HCT116 (cell line): ENCODE results near the gene CD19. TPM values are rescaled to one million over a fixed set of nuclear protein-coding genes. Genes with fewer than 3 reads are reported as not detected.

Source experiments
- ATAC-seq: fragments of 200-7000 bp; cut with Tn5 transposase; 2 replicates; pipeline ENCODE4 v1.9.1; 2020; ENCODE audit warnings: mild to moderate bottlenecking, moderate library complexity
- BruUV-seq: library from RNA; stranded (reverse); fragments of 400-500 nt; replicated peaks from 2 replicates; lab custom pipeline; 2021; lab: Mats Ljungman, UMichigan
- CTCF ChIA-PET: fragments of 300-600 bp; sonication (Branson Sonifier 250); formaldehyde crosslinking; loops from one replicate; lab custom pipeline; 2021; ENCODE audit warnings: antibody characterized with exemption; lab: Charles Lee
- POLR2A ChIA-PET: fragments of 300-600, 350-600 bp; sonication (Branson Sonifier 250); formaldehyde crosslinking; loops from one replicate; lab custom pipeline; 2021; ENCODE audit warnings: antibody characterized with exemption; lab: Charles Lee
- RAD21 ChIA-PET, 2 experiments: fragments of 300-600 bp; sonication (Branson Sonifier 250); formaldehyde crosslinking; loops; one replicate each; lab custom pipeline; 2023; ENCODE audit warnings: low total read pairs in 2 of 2; ENCODE audit not compliant: uncharacterized antibody in 2 of 2, unreplicated experiment in 2 of 2, low non-redundant PET in 1 of 2; lab: Charles Lee
- DNase-seq: peaks from one replicate; pipeline ENCODE4 v3.0.0-alpha.2; 2010; ENCODE audit warnings: low read depth, low spot score
- H2AFZ ChIP-seq: fragments of 200-600 bp; shearing (Covaris generic), sonication (generic); 2 replicates; pipeline ENCODE4 v1.6.1; 2017; ENCODE audit warnings: low read depth, mixed run types, mixed read lengths, antibody characterized with exemption, low read length; ENCODE audit not compliant: poor library complexity, severe bottlenecking
- H3K27ac ChIP-seq: 2 replicates; pipeline ENCODE4 v1.5.1; 2012; ENCODE audit warnings: low read depth, low read length
- H3K27me3 ChIP-seq: fragments of 200-600 bp; sonication (generic); 2 replicates; pipeline ENCODE4 v1.6.1; 2016; ENCODE audit warnings: mixed run types, low read length, mixed read lengths; ENCODE audit not compliant: insufficient read depth
- H3K36me3 ChIP-seq, 2 experiments: fragments of 200-500 bp in 1 of 2; fragments of 200-600 bp in 1 of 2; sonication (Bioruptor generic) in 1 of 2; sonication (generic) in 1 of 2; 2 replicates each; pipeline versions ENCODE4 v1.5.1 to v1.6.1; 2014 to 2016; ENCODE audit warnings: low read length in 2 of 2, inconsistent platforms in 1 of 2, mixed read lengths in 1 of 2, mixed run types in 1 of 2; ENCODE audit not compliant: insufficient read depth in 2 of 2, control insufficient read depth in 1 of 2
- H3K4me1 ChIP-seq, 2 experiments: fragments of 200-600 bp in 1 of 2; sonication (generic) in 1 of 2; 2 replicates each; pipeline versions ENCODE4 v1.5.1 to v1.6.1; 2012 to 2017; ENCODE audit warnings: low read length in 2 of 2, inconsistent platforms in 1 of 2, mild to moderate bottlenecking in 1 of 2, mixed read lengths in 1 of 2, mixed run types in 1 of 2, moderate library complexity in 1 of 2; ENCODE audit not compliant: insufficient read depth in 2 of 2, control insufficient read depth in 1 of 2
- H3K4me2 ChIP-seq: fragments of 200-600 bp; sonication (generic); 2 replicates; pipeline ENCODE4 v1.6.1; 2017; ENCODE audit warnings: mixed run types, low read length, mixed read lengths
- H3K4me3 ChIP-seq, 2 experiments: fragments of 200-600 bp in 1 of 2; sonication (generic) in 1 of 2; replicated peaks in 1 of 2; 2 replicates each; pipeline ENCODE4 v1.5.1; 2011 to 2016; ENCODE audit warnings: low read length in 2 of 2, control low read depth in 1 of 2, low read depth in 1 of 2, mild to moderate bottlenecking in 1 of 2, mixed read lengths in 1 of 2, mixed run types in 1 of 2
- H3K79me2 ChIP-seq: fragments of 200-600 bp; sonication (generic); 2 replicates; pipeline ENCODE4 v1.6.1; 2017; ENCODE audit warnings: mild to moderate bottlenecking, mixed run types, low read length, moderate library complexity, mixed read lengths; ENCODE audit not compliant: insufficient read depth
- H3K9ac ChIP-seq: fragments of 200-600 bp; sonication (generic); 2 replicates; pipeline ENCODE4 v1.6.1; 2016; ENCODE audit warnings: low read length, mixed read lengths
- H3K9me2 ChIP-seq: fragments of 200-600 bp; sonication (generic), shearing (Covaris generic); 2 replicates; pipeline ENCODE4 v1.6.1; 2017; ENCODE audit warnings: mixed run types, mild to moderate bottlenecking, moderate library complexity; ENCODE audit not compliant: insufficient read depth
- H3K9me3 ChIP-seq, 2 experiments: fragments of 200-500 bp in 1 of 2; fragments of 200-600 bp in 1 of 2; sonication (Bioruptor generic) in 1 of 2; sonication (generic) in 1 of 2; 2 replicates each; pipeline ENCODE4 v1.6.1; 2014 to 2017; ENCODE audit warnings: low read length in 2 of 2, mixed read lengths in 2 of 2, inconsistent platforms in 1 of 2, low read depth in 1 of 2, mild to moderate bottlenecking in 1 of 2, mixed run types in 1 of 2, moderate library complexity in 1 of 2; ENCODE audit not compliant: control insufficient read depth in 1 of 2, insufficient read depth in 1 of 2
- H4K20me1 ChIP-seq: fragments of 200-600 bp; sonication (generic), shearing (Covaris generic); 2 replicates; pipeline ENCODE4 v1.6.1; 2017; ENCODE audit warnings: mixed run types, mild to moderate bottlenecking, moderate library complexity; ENCODE audit not compliant: insufficient read depth
- ATF3 ChIP-seq: IDR thresholded peaks from 2 replicates; pipeline ENCODE4 v1.6.1; 2012
- CBX3 ChIP-seq: IDR thresholded peaks from 2 replicates; pipeline ENCODE4 v1.6.1; 2012; ENCODE audit warnings: low read depth
- CEBPB ChIP-seq: IDR thresholded peaks from 2 replicates; pipeline ENCODE4 v1.6.1; 2012; ENCODE audit warnings: low read depth
- EGR1 ChIP-seq: IDR thresholded peaks from 2 replicates; pipeline ENCODE4 v1.6.1; 2012; ENCODE audit warnings: low read depth
- ELF1 ChIP-seq: IDR thresholded peaks from 2 replicates; pipeline ENCODE4 v1.6.1; 2012; ENCODE audit warnings: low read depth, borderline replicate concordance
- EZH2 ChIP-seq: fragments of 200-600 bp; sonication (generic); IDR thresholded peaks from 2 replicates; pipeline ENCODE4 v1.6.1; 2017; ENCODE audit warnings: antibody characterized with exemption, mixed run types
- EZH2phosphoT487 ChIP-seq: fragments of 200-600 bp; IDR thresholded peaks from 2 replicates; pipeline ENCODE4 v1.6.1; 2018; ENCODE audit warnings: antibody characterized with exemption, borderline replicate concordance
- FOSL1 ChIP-seq: IDR thresholded peaks from 2 replicates; pipeline ENCODE4 v1.6.1; 2012; ENCODE audit warnings: low read depth
- JUND ChIP-seq: IDR thresholded peaks from 2 replicates; pipeline ENCODE4 v1.6.1; 2012
- POLR2A ChIP-seq: IDR thresholded peaks from 2 replicates; pipeline ENCODE4 v1.7.0; 2011; ENCODE audit warnings: borderline replicate concordance; ENCODE audit not compliant: insufficient read depth, insufficient read length; ENCODE audit errors: extremely low read depth
- POLR2AphosphoS5 ChIP-seq: IDR thresholded peaks from 2 replicates; pipeline ENCODE4 v1.6.1; 2011; ENCODE audit warnings: mild to moderate bottlenecking, low read depth, low read length, moderate library complexity
- RAD21 ChIP-seq: IDR thresholded peaks from 2 replicates; pipeline ENCODE4 v1.6.1; 2012; ENCODE audit warnings: low read depth, mild to moderate bottlenecking
- SIN3A ChIP-seq: IDR thresholded peaks from 2 replicates; pipeline ENCODE4 v1.6.1; 2012; ENCODE audit warnings: low read depth
- SRF ChIP-seq: IDR thresholded peaks from 2 replicates; pipeline ENCODE4 v1.6.1; 2012; ENCODE audit warnings: low read depth
- TCF7L2 ChIP-seq: IDR thresholded peaks from 2 replicates; pipeline ENCODE4 v1.7.0; 2011; ENCODE audit warnings: borderline replicate concordance, inconsistent platforms; ENCODE audit not compliant: insufficient read depth, insufficient read length; ENCODE audit errors: extremely low read depth
- YY1 ChIP-seq: IDR thresholded peaks from 2 replicates; pipeline ENCODE4 v1.6.1; 2011; ENCODE audit warnings: low read length, low read depth, moderate library complexity, mild to moderate bottlenecking; ENCODE audit not compliant: insufficient replicate concordance; ENCODE audit errors: extremely low read depth
- ZBTB33 ChIP-seq: IDR thresholded peaks from 2 replicates; pipeline ENCODE4 v1.6.1; 2011; ENCODE audit warnings: mild to moderate bottlenecking, low read length, moderate library complexity; ENCODE audit not compliant: insufficient replicate concordance; ENCODE audit errors: extremely low read depth
- ZFX ChIP-seq: fragments of 450-650 bp; IDR thresholded peaks from 2 replicates; pipeline ENCODE4 v1.6.1; 2017
- intact Hi-C: fragments of 100-400 bp; cut with micrococcal nuclease; formaldehyde crosslinking; loops from 2 replicates; pipeline ENCODE4 v1.10.0; 2022
- total RNA-seq: library from RNA; stranded (reverse); gene quantifications from one replicate; pipeline ENCODE4 v1.2.1, GENCODE V29; 2021; ENCODE audit not compliant: unreplicated experiment

The CD19 gene
- total RNA-seq, 1 experiment from 2014 or later = 0.27 TPM

- ATAC-seq = no peak
- no peak for TF ChIP-seq ATF3
- no peak for TF ChIP-seq YY1
- no peak for TF ChIP-seq EGR1
- no peak for TF ChIP-seq ELF1
- TF ChIP-seq FOSL1 = no peak
- no peak for TF ChIP-seq JUND
- no peak for TF ChIP-seq ZFX
- no peak for TF ChIP-seq CBX3
- TF ChIP-seq POLR2AphosphoS5 = no peak
- no peak for TF ChIP-seq RAD21
- TF ChIP-seq, all 23 proteins: peak for 0
- Histone ChIP-seq H2AFZ (no peak overlapping the region), H3K4me3 (no peak overlapping the region), H3K9me3 (no peaks in the 10 kb centered on the region), H3K27ac (no peak overlapping the region), H3K4me1 (no peaks in the 10 kb centered on the region), H3K27me3 (no peaks in the 10 kb centered on the region), H3K9ac (no peak overlapping the region), H4K20me1 (no peaks in the 10 kb centered on the region), H3K36me3 (peaks cover 23 to 40% of the 10 kb centered on the region in 2 experiments; a peak in 3 of 4 replicates), H3K4me2 (no peak overlapping the region), H3K9me2 (no peaks in the 10 kb centered on the region), H3K79me2 (no peaks in the 10 kb centered on the region)
- ChIA-PET RAD21 (no interaction called here), POLR2A (no interaction called here), CTCF (no interaction called here)
- DNase-seq = no peak
- BruUV-seq = no TSS peak
- intact Hi-C loops = no loop called here
These were observed 32.7 kb downstream of the CD19 start for GRCh38 chr16:28964496-28964895.

GRCh38 chr16:28967156-28967555 is 35.4 kb downstream of the CD19 start:
- no TSS peak for BruUV-seq
- no peak overlapping the region for H2AFZ ChIP-seq
- CTCF ChIA-PET = no interaction called here
- no peaks in the 10 kb centered on the region for H3K27me3 ChIP-seq
- H3K79me2 ChIP-seq = no peaks in the 10 kb centered on the region
- POLR2A ChIA-PET = no interaction called here
- TF ChIP-seq POLR2AphosphoS5 (no peak), POLR2A (no peak), EZH2phosphoT487 (no peak), ATF3 (no peak), SRF (no peak), CEBPB (no peak), JUND (no peak), EGR1 (no peak), EZH2 (no peak), ELF1 (no peak), FOSL1 (no peak), TCF7L2 (no peak), SIN3A (no peak), ZBTB33 (no peak)
- peaks cover 11 to 22% of the 10 kb centered on the region in 2 experiments; a peak in 3 of 4 replicates for H3K36me3 ChIP-seq
- no peak for ATAC-seq
- RAD21 ChIA-PET = no interaction called here
- DNase-seq = no peak
- H4K20me1 ChIP-seq = no peaks in the 10 kb centered on the region
- no peak overlapping the region for H3K4me3 ChIP-seq
- no peaks in the 10 kb centered on the region for H3K9me2 ChIP-seq
- H3K4me2 ChIP-seq = no peak overlapping the region
- H3K9ac ChIP-seq = no peak overlapping the region
- no peaks in the 10 kb centered on the region for H3K4me1 ChIP-seq
- no peak overlapping the region for H3K27ac ChIP-seq
- intact Hi-C loops = no loop called here
- no peaks in the 10 kb centered on the region for H3K9me3 ChIP-seq
